ENCODE data around the gene LZTFL1.

DNA sequence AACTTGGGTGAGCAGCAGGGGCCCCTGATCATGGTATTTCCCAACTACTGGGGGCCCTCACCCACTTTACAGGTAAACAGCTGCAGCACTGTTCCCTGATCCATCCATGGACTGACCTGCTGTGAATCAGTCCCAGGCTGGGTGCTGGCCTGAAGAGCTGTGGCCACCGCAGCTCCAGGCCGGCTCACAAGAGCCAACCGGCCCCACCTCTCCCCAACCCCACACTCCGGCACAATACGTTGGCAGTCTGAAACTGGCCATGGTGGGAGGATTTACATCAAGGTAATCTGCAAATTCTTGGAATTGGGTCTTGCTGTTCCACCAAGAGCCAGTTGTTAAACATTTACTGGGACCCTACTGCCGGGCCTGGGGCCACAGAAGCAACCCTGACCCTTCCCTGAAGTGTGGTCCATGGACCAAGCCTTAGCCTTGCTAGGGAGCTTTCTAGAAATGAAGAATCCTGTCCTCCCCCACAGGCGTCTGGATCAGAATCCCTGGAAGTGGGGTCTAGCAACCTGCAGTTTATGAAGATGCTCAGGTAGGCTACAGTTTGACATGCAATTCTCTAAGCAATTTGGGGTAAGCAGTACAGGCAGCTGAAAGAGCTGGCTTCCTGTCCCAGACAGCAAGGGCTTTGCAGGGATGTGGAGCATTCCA is 49.3 kb downstream of the LZTFL1 start:
- TF ChIP-seq POLR2A (IDR thresholded peaks at IDR 0.05): no peak
- no peak for TF ChIP-seq CTCF (IDR thresholded peaks at IDR 0.05)

Measured in body of pancreas (tissue), 4 donors.